Fibroblast of villous mesenchyme (primary cell): ENCODE measurements around the gene DBT. TPM values are rescaled to one million over a fixed set of nuclear protein-coding genes. Genes with fewer than 3 reads are reported as not detected.
A peak's percentile ranks its signal among the peaks of the same experiment; 100 is the strongest.

Experiments
- DNase-seq: peaks from one replicate; pipeline ENCODE4 v3.0.0-alpha.2; 2010; ENCODE audit warnings: low read depth
- H3K4me3 ChIP-seq: 2 replicates; pipeline ENCODE4 v1.5.1; 2011; ENCODE audit warnings: low read depth, mild to moderate bottlenecking, low read length
- CTCF ChIP-seq: IDR thresholded peaks from 2 replicates; pipeline ENCODE4 v1.5.1; 2012; ENCODE audit warnings: low read depth, mild to moderate bottlenecking, low read length; ENCODE audit not compliant: insufficient read depth
- small RNA-seq: library from RNA; depleted of rRNA; stranded (forward); fragments of <200 nt; gene quantifications from one replicate; pipeline ENCODE3, GENCODE V24; 2012
- total RNA-seq: library from RNA; depleted of rRNA; stranded (reverse); fragments of >200 nt; gene quantifications from 2 replicates; pipeline ENCODE4 v1.2.3, GENCODE V29; 2012

The DBT gene
- total RNA-seq, 1 donor = 6.0 TPM

- DNase-seq = no peak
- TF ChIP-seq CTCF = no peak
- H3K4me3 ChIP-seq = no peak overlapping the region
Measured at GRCh38 chr1:100147875-100148274, 101.8 kb downstream of the DBT start.

GRCh38 chr1:100146958-100147357 is 102.7 kb downstream of the DBT start:
- TF ChIP-seq CTCF = no peak
- H3K4me3 ChIP-seq = no peak overlapping the region
- DNase-seq = no peak

- peak; percentile 94 for DNase-seq
- H3K4me3 ChIP-seq = no peak overlapping the region
- no peak for TF ChIP-seq CTCF
Measured at GRCh38 chr1:100145116-100145515, 104.5 kb downstream of the DBT start.

- DNase-seq = no peak
- TF ChIP-seq CTCF = no peak
- no peak overlapping the region for H3K4me3 ChIP-seq
Measured at GRCh38 chr1:100142343-100142742, 107.3 kb downstream of the DBT start.

- TF ChIP-seq CTCF = no peak
- DNase-seq = no peak
- H3K4me3 ChIP-seq = no peak overlapping the region
Measured at GRCh38 chr1:100141192-100141591, 108.4 kb downstream of the DBT start.

- DNase-seq = no peak
- TF ChIP-seq CTCF = no peak
- no peak overlapping the region for H3K4me3 ChIP-seq
Measured at GRCh38 chr1:100137602-100138001, 112.0 kb downstream of the DBT start.

Small RNA genes within 50 kb of the gene (small RNA-seq; reads per million reads assigned to genes)
- gene AL445928.1 (not detected), gene MIR553 (not detected), gene RPL23AP90 (not detected)

Other genes with a start within 250 kb of the DBT start
- 2.6 and 5.2 TPM in 2 replicates for gene SASS6, start 116.9 kb downstream of the DBT start, total RNA-seq
- gene TRMT13, start 116.7 kb downstream of the DBT start, total RNA-seq = 10.0 and 11.7 TPM in 2 replicates
- gene LRRC39, start 71.6 kb downstream of the DBT start, total RNA-seq = 0.32 TPM in 1 of 2 replicates, not detected in the other
- gene RTCA, start 16.4 kb upstream of the DBT start, total RNA-seq = 31.1 and 32.5 TPM in 2 replicates
- 4.2 and 5.2 TPM in 2 replicates for gene CDC14A, start 102.7 kb upstream of the DBT start, total RNA-seq